Measurements from ENCODE around the gene SAFB. TPM values are rescaled to one million over a fixed set of nuclear protein-coding genes. Genes with fewer than 3 reads are reported as not detected.

The SAFB gene
- total RNA-seq, 1 donor from 2014 or later: 59.8 TPM

- no peak for ATAC-seq
- intact Hi-C loops (cut with DNase I): loop anchor here (2.0 kb wide), 1 partner anchor 59 kb away; the partner anchor contains the start of genes HSD11B1L and MICOS13
- no peak for DNase-seq (ENCODE audit: missing footprints)
These were observed 878 bp upstream of the SAFB start for GRCh38 chr19:5621945-5622464.

- intact Hi-C loops (cut with DNase I): loop anchor here (2.0 kb wide), 1 partner anchor 57 kb away; the partner anchor contains the start of genes HSD11B1L and MICOS13
- no peak for ATAC-seq
- no peak for DNase-seq (ENCODE audit: missing footprints)
These were observed 624 bp downstream of the SAFB start for GRCh38 chr19:5623397-5624017.

- no peak for DNase-seq (ENCODE audit: missing footprints)
- no peak for ATAC-seq
- intact Hi-C loops (cut with DNase I): no loop called here
These were observed 1.3 kb downstream of the SAFB start for GRCh38 chr19:5624018-5624663.

GRCh38 chr19:5624741-5625278, 1.9 kb downstream of the SAFB start:
- ATAC-seq: no peak
- intact Hi-C loops (cut with DNase I): no loop called here
- DNase-seq (ENCODE audit: missing footprints): no peak

- ATAC-seq (no peak), DNase-seq (ENCODE audit: missing footprints) (no peak)
- intact Hi-C loops (cut with DNase I): no loop called here
These were observed 2.8 kb downstream of the SAFB start for GRCh38 chr19:5625641-5626040.

DNA sequence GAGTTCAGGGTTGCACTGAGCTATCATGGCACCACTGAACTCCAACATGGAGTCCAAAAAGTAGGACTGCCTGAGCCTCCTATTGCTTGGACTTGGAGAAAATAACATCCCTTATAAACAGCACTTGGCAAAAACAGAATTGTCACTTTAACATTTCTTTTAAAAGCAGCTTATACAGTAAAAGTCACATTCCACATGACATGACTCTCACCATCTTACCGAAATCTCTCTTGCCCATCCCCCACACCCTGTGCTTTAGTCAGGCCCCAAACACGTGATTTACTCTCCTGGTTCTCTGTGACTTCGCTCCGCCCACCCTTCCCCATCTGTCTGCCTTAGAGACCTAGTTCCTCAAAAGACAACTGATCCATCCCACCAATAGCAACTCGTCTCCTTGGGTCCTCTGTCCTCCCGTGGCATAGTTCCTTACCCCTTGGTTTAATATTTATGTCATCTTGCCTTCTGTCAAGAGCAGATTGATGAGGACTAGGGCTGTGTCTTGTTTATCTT, 4.6 kb downstream of the SAFB start:
- DNase-seq (ENCODE audit: missing footprints) (peak; percentile 84), ATAC-seq (no peak)
- intact Hi-C loops (cut with DNase I): no loop called here

- ATAC-seq (no peak), DNase-seq (ENCODE audit: missing footprints) (no peak)
- intact Hi-C loops (cut with DNase I): no loop called here
These were observed 5.6 kb downstream of the SAFB start for GRCh38 chr19:5628461-5628860.

- DNase-seq (ENCODE audit: missing footprints) (no peak), ATAC-seq (no peak)
- intact Hi-C loops (cut with DNase I): no loop called here
These were observed 6.1 kb downstream of the SAFB start for GRCh38 chr19:5628919-5629481.

- DNase-seq (ENCODE audit: missing footprints) (no peak), ATAC-seq (peak; percentile 20)
- intact Hi-C loops (cut with DNase I): no loop called here
These were observed 8.8 kb downstream of the SAFB start for GRCh38 chr19:5631567-5632240.

DNA sequence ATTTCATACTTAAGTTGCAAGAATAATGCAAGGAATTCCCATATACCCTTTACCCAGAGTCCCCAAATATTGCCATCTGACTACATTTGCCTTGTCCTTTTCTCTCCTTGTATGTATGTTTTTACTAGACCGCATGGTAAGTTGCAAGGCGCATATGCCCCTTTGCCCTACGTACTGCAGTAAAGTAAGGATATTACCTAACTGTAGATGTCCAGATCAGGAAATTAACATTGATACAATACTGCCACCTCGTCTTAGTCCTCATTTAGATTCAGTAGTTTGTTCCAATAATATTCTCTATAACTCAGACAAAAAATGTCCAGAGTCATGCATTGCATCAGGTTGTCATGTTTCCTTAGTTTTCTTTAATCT, 9.3 kb downstream of the SAFB start:
- ATAC-seq: no peak
- intact Hi-C loops (cut with DNase I): no loop called here

GRCh38 chr19:5632657-5633056, 9.8 kb downstream of the SAFB start:
- DNase-seq (ENCODE audit: missing footprints): no peak
- intact Hi-C loops (cut with DNase I): no loop called here
- no peak for ATAC-seq

More for the DNA sequence above, 9.3 kb downstream of the SAFB start:
- DNase-seq (ENCODE audit: missing footprints): no peak

GRCh38 chr19:5635427-5635826, 12.5 kb downstream of the SAFB start:
- DNase-seq (ENCODE audit: missing footprints) (no peak), ATAC-seq (no peak)
- intact Hi-C loops (cut with DNase I): no loop called here

GRCh38 chr19:5637971-5638370, 15.1 kb downstream of the SAFB start:
- intact Hi-C loops (cut with DNase I): no loop called here
- DNase-seq (ENCODE audit: missing footprints): no peak
- no peak for ATAC-seq

DNA sequence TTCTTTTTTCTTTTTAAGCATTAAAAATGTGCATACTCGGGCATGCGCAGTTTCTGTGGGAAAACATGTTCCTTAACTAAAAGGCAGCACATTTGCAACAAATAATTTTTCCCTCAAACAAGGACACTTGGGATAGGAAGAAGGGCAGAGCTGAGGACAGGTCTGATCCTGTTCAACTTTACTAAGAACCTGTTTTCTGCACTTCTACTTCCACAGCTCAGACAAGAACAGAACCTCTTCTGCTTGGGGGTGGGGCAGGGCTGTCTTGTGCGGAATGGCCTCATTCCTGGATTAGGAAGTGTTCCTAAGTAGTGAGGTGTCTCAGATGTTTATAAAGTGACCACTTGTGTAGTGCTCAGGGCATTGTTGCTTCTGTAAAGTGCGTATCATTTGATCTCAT, 18.3 kb downstream of the SAFB start:
- DNase-seq (ENCODE audit: missing footprints) (no peak), ATAC-seq (no peak)
- intact Hi-C loops (cut with DNase I): no loop called here

GRCh38 chr19:5642204-5642603, 19.3 kb downstream of the SAFB start:
- intact Hi-C loops (cut with DNase I): no loop called here
- ATAC-seq (no peak), DNase-seq (ENCODE audit: missing footprints) (no peak)

DNA sequence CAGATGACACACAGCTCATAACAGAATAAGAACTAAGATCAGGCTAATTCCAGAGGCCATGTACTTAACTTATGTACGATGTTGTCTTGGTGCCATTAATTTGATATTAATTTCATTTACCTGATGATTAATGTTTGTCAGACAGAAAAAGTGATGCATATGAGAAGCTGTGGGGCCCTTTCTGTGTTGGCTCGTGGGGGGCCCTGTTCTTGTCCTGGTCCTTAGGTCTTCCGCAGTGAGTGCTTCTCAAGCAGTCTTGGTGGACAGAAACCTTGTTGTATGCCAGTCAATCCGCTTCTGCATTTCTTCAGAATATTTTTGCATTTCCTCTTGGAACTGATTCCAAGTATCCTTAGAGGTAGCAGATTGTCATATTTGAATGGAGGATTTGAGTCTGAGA, 20.2 kb downstream of the SAFB start:
- no peak for DNase-seq (ENCODE audit: missing footprints)
- ATAC-seq: no peak
- intact Hi-C loops (cut with DNase I): no loop called here

GRCh38 chr19:5644037-5644436, 21.2 kb downstream of the SAFB start:
- intact Hi-C loops (cut with DNase I): no loop called here
- ATAC-seq (no peak), DNase-seq (ENCODE audit: missing footprints) (no peak)

GRCh38 chr19:5645409-5645808, 22.5 kb downstream of the SAFB start:
- intact Hi-C loops (cut with DNase I): no loop called here
- no peak for ATAC-seq
- DNase-seq (ENCODE audit: missing footprints): no peak

GRCh38 chr19:5646703-5647102, 23.8 kb downstream of the SAFB start:
- intact Hi-C loops (cut with DNase I): no loop called here
- no peak for DNase-seq (ENCODE audit: missing footprints)
- no peak for ATAC-seq
